WTC11 (cell line): Measurements from ENCODE around the gene APLN. TPM values are rescaled to one million over a fixed set of nuclear protein-coding genes. Genes with fewer than 3 reads are reported as not detected.

ENCODE experiments used
- ATAC-seq: fragments of 200-7000 bp; cut with Tn5 transposase; 2 replicates; pipeline ENCODE4 v1.10.0; 2021; ENCODE audit warnings: mild to moderate bottlenecking, moderate library complexity
- CTCF ChIA-PET: fragments of 300-600 bp; sonication (Branson Sonifier 250); formaldehyde crosslinking; loops from one replicate; lab custom pipeline; 2021; ENCODE audit warnings: antibody characterized with exemption; lab: Charles Lee
- POLR2A ChIA-PET: fragments of 350-600 bp; sonication (Branson Sonifier 250); formaldehyde crosslinking; loops from one replicate; lab custom pipeline; 2021; ENCODE audit warnings: antibody characterized with exemption; lab: Charles Lee
- DNase-seq: peaks from one replicate; pipeline ENCODE4 v3.0.0; 2021; ENCODE audit warnings: low spot score
- H3K27ac Mint-ChIP-seq: 2 replicates; pipeline ENCODE4 v1.8.0; 2021; ENCODE audit warnings: mixed read lengths
- H3K27me3 Mint-ChIP-seq: 2 replicates; pipeline ENCODE4 v1.8.0; 2021; ENCODE audit warnings: low read depth, mild to moderate bottlenecking, moderate library complexity, mixed read lengths
- H3K36me3 Mint-ChIP-seq: 2 replicates; pipeline ENCODE4 v1.8.0; 2021; ENCODE audit warnings: mixed read lengths
- H3K4me1 Mint-ChIP-seq: 2 replicates; pipeline ENCODE4 v1.8.0; 2022; ENCODE audit warnings: mixed read lengths
- H3K4me3 Mint-ChIP-seq: 2 replicates; pipeline ENCODE4 v1.8.0; 2021; ENCODE audit warnings: mild to moderate bottlenecking, moderate library complexity, mixed read lengths
- H3K9me3 Mint-ChIP-seq: 2 replicates; pipeline ENCODE4 v1.8.0; 2021; ENCODE audit warnings: mixed read lengths
- CREM ChIP-seq: sonication (generic); formaldehyde crosslinking; IDR thresholded peaks from 2 replicates; pipeline ENCODE4 v1.8.1; 2022; ENCODE audit warnings: mild to moderate bottlenecking, missing genetic modification reagents, moderate library complexity
- ELF4 ChIP-seq: sonication (generic); formaldehyde crosslinking; IDR thresholded peaks from 2 replicates; pipeline ENCODE4 v1.8.1; 2022; ENCODE audit warnings: low read depth, mild to moderate bottlenecking, moderate library complexity, missing genetic modification reagents
- FOXK1 ChIP-seq: sonication (generic); formaldehyde crosslinking; IDR thresholded peaks from 2 replicates; pipeline ENCODE4 v1.8.0; 2022; ENCODE audit warnings: mild to moderate bottlenecking, moderate library complexity, missing genetic modification reagents
- GRHL2 ChIP-seq: fragments of 250-450 bp; sonication (Bioruptor Pico); IDR thresholded peaks from 2 replicates; pipeline ENCODE4 v1.8.0; 2022; ENCODE audit warnings: mild to moderate bottlenecking, moderate library complexity; ENCODE audit not compliant: insufficient replicate concordance, severe bottlenecking
- JAZF1 ChIP-seq: fragments of 250-450 bp; sonication (Bioruptor Pico); IDR thresholded peaks from 2 replicates; pipeline ENCODE4 v1.9.0; 2021; ENCODE audit warnings: moderate library complexity, mild to moderate bottlenecking, inconsistent platforms
- NFATC4 ChIP-seq: fragments of 250-450 bp; sonication (Bioruptor Pico); IDR thresholded peaks from 2 replicates; pipeline ENCODE4 v1.9.0; 2021; ENCODE audit warnings: mild to moderate bottlenecking
- TEAD1 ChIP-seq: sonication (generic); formaldehyde crosslinking; IDR thresholded peaks from 2 replicates; pipeline ENCODE4 v1.8.0; 2022; ENCODE audit warnings: mild to moderate bottlenecking, missing genetic modification reagents
- ZNF121 ChIP-seq: sonication (generic); formaldehyde crosslinking; IDR thresholded peaks from 2 replicates; pipeline ENCODE4 v1.8.0; 2023; ENCODE audit warnings: missing genetic modification reagents
- ZNF138 ChIP-seq: sonication (generic); formaldehyde crosslinking; conservative IDR thresholded peaks from 2 replicates; pipeline ENCODE4 v1.8.1; 2022; ENCODE audit warnings: mild to moderate bottlenecking, moderate library complexity, missing genetic modification reagents
- ZNF396 ChIP-seq: fragments of 250-450 bp; sonication (Bioruptor Pico); IDR thresholded peaks from 2 replicates; pipeline ENCODE4 v1.8.0; 2021; ENCODE audit warnings: mild to moderate bottlenecking, moderate library complexity, borderline replicate concordance
- ZNF416 ChIP-seq: fragments of 250-450 bp; sonication (Bioruptor Pico); IDR thresholded peaks from 2 replicates; pipeline ENCODE4 v1.9.0; 2021; ENCODE audit warnings: mild to moderate bottlenecking, inconsistent platforms
- total RNA-seq: library from RNA; stranded (reverse); gene quantifications from 3 replicates; pipeline ENCODE4 v1.2.3, GENCODE V29; 2021
- TF ChIP-seq, protein P1 (sequence below): sonication (generic); formaldehyde crosslinking; IDR thresholded peaks from 2 replicates; pipeline ENCODE4 v1.8.1; 2023; ENCODE audit warnings: mild to moderate bottlenecking, moderate library complexity, missing genetic modification reagents
- TF ChIP-seq, protein P2 (sequence below): sonication (generic); formaldehyde crosslinking; IDR thresholded peaks from 2 replicates; pipeline ENCODE4 v1.8.1; 2023; ENCODE audit warnings: mild to moderate bottlenecking, missing genetic modification reagents
- TF ChIP-seq, protein P3 (sequence below): sonication (generic); formaldehyde crosslinking; conservative IDR thresholded peaks from 2 replicates; pipeline ENCODE4 v1.8.1; 2022; ENCODE audit warnings: mild to moderate bottlenecking, missing genetic modification reagents
- TF ChIP-seq, protein P4 (sequence below): sonication (generic); formaldehyde crosslinking; IDR thresholded peaks from 2 replicates; pipeline ENCODE4 v1.8.1; 2022; ENCODE audit warnings: missing genetic modification reagents, borderline replicate concordance
- TF ChIP-seq, protein P5 (sequence below): sonication (generic); formaldehyde crosslinking; IDR thresholded peaks from 2 replicates; pipeline ENCODE4 v1.8.1; 2023; ENCODE audit warnings: mild to moderate bottlenecking, missing genetic modification reagents, moderate library complexity
- TF ChIP-seq, protein P6 (sequence below): fragments of 250-450 bp; sonication (Bioruptor Pico); conservative IDR thresholded peaks from 2 replicates; pipeline ENCODE4 v1.9.0; 2021; ENCODE audit warnings: mild to moderate bottlenecking
- TF ChIP-seq, protein P7 (sequence below): sonication (generic); formaldehyde crosslinking; IDR thresholded peaks from 2 replicates; pipeline ENCODE4 v1.8.1; 2022; ENCODE audit warnings: low read depth, mild to moderate bottlenecking, moderate library complexity, missing genetic modification reagents, borderline replicate concordance
- TF ChIP-seq, protein P8 (sequence below): sonication (generic); formaldehyde crosslinking; IDR thresholded peaks from 2 replicates; pipeline ENCODE4 v1.8.0; 2022; ENCODE audit warnings: mild to moderate bottlenecking, missing genetic modification reagents
- TF ChIP-seq, protein P9 (sequence below): fragments of 250-450 bp; sonication (Bioruptor Pico); IDR thresholded peaks from 2 replicates; pipeline ENCODE4 v1.9.0; 2021; ENCODE audit warnings: mild to moderate bottlenecking, borderline replicate concordance

Gene APLN
- total RNA-seq, 1 experiment from 2014 or later, result 4.2 TPM

DNA sequence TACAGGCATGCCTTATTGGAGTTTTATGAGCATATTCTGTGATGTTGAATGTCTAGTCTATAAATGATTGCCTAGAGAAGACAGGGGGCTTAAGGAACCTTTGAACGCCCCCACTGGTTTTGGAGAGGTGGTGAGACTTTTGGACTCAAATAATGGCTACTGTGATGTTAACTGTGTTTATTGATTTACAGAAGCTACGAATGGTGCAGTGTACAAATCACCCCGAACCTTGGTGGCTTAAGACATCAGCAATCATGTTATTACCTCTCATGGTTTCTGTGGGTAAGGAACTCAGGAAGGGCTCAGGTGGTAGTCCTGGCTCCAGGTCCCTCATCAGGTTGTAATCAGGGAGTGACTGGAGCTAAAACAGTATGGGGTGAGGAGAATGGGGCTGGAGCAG lies 33.3 kb upstream of the APLN start (continued):
- TF ChIP-seq, protein P1, sequence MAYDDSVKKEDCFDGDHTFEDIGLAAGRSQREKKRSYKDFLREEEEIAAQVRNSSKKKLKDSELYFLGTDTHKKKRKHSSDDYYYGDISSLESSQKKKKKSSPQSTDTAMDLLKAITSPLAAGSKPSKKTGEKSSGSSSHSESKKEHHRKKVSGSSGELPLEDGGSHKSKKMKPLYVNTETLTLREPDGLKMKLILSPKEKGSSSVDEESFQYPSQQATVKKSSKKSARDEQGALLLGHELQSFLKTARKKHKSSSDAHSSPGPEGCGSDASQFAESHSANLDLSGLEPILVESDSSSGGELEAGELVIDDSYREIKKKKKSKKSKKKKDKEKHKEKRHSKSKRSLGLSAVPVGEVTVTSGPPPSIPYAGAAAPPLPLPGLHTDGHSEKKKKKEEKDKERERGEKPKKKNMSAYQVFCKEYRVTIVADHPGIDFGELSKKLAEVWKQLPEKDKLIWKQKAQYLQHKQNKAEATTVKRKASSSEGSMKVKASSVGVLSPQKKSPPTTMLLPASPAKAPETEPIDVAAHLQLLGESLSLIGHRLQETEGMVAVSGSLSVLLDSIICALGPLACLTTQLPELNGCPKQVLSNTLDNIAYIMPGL (CRISPR knock-in tag), result no peak
- TF ChIP-seq ELF4 (CRISPR knock-in tag), result no peak

DNA sequence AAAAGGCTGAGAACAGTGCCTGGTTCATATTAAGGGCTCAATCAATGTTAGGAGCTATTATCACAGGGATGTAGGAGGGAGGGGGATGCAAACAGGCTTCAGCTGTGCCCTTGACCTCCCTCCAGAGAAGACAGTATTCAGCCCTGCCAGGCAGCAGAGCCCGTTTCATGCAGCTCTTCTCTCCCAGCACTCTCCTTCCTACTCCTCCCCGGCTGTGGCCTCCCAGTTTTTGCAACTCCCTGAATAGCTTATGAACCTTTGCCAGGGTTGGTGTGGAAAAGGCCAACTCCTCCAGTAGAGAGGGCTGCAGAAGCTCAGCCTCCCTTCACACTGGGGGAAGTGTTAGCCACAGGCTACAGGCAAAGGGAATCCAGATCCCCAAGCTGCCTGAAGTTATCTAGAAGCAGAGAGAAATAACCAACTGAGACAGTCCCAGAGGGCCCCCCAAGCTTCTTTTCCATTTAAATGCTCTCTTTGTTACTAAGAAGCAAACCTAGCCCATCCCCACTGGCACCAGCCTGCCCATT lies 31.7 kb upstream of the APLN start:
- Mint-ChIP-seq H3K27me3 (no peaks in the 10 kb centered on the region; the same call in 1 of the 2 replicates), H3K27ac (peak overlapping the region; percentile 76), H3K4me1 (peaks cover 12% of the 10 kb centered on the region), H3K36me3 (no peaks in the 10 kb centered on the region), H3K4me3 (no peak overlapping the region; the same call in 1 of the 2 replicates), H3K9me3 (peaks cover 4% of the 10 kb centered on the region; the same call in 1 of the 2 replicates)
- peak; percentile 69 for ATAC-seq
- no peak for DNase-seq
- ChIA-PET CTCF (interaction anchor here (0.7 to 1.3 kb wide), 3 partner anchors 10 to 48 kb away, joined by 3 to 4 read pairs (median 4); no protein-coding TSS in a partner anchor), POLR2A (no interaction called here)
- TF ChIP-seq, protein P2, sequence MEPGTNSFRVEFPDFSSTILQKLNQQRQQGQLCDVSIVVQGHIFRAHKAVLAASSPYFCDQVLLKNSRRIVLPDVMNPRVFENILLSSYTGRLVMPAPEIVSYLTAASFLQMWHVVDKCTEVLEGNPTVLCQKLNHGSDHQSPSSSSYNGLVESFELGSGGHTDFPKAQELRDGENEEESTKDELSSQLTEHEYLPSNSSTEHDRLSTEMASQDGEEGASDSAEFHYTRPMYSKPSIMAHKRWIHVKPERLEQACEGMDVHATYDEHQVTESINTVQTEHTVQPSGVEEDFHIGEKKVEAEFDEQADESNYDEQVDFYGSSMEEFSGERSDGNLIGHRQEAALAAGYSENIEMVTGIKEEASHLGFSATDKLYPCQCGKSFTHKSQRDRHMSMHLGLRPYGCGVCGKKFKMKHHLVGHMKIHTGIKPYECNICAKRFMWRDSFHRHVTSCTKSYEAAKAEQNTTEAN (CRISPR knock-in tag), result no peak
- TF ChIP-seq FOXK1 (CRISPR knock-in tag) (no peak), NFATC4 (CRISPR knock-in tag) (no peak), ZNF396 (CRISPR knock-in tag) (no peak), ZNF416 (CRISPR knock-in tag) (no peak), ZNF138 (CRISPR knock-in tag) (no peak), GRHL2 (CRISPR knock-in tag) (no peak), CREM (CRISPR knock-in tag) (no peak), ZNF121 (no peak), JAZF1 (no peak), TEAD1 (no peak)
- TF ChIP-seq, protein P3, sequence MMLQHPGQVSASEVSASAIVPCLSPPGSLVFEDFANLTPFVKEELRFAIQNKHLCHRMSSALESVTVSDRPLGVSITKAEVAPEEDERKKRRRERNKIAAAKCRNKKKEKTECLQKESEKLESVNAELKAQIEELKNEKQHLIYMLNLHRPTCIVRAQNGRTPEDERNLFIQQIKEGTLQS (CRISPR knock-in tag), result no peak
- TF ChIP-seq, protein P4, sequence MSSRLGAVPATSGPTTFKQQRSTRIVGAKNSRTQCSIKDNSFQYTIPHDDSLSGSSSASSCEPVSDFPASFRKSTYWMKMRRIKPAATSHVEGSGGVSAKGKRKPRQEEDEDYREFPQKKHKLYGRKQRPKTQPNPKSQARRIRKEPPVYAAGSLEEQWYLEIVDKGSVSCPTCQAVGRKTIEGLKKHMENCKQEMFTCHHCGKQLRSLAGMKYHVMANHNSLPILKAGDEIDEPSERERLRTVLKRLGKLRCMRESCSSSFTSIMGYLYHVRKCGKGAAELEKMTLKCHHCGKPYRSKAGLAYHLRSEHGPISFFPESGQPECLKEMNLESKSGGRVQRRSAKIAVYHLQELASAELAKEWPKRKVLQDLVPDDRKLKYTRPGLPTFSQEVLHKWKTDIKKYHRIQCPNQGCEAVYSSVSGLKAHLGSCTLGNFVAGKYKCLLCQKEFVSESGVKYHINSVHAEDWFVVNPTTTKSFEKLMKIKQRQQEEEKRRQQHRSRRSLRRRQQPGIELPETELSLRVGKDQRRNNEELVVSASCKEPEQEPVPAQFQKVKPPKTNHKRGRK (CRISPR knock-in tag), result no peak
- TF ChIP-seq, protein P5, sequence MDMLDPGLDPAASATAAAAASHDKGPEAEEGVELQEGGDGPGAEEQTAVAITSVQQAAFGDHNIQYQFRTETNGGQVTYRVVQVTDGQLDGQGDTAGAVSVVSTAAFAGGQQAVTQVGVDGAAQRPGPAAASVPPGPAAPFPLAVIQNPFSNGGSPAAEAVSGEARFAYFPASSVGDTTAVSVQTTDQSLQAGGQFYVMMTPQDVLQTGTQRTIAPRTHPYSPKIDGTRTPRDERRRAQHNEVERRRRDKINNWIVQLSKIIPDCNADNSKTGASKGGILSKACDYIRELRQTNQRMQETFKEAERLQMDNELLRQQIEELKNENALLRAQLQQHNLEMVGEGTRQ, result no peak
- TF ChIP-seq, protein P6, sequence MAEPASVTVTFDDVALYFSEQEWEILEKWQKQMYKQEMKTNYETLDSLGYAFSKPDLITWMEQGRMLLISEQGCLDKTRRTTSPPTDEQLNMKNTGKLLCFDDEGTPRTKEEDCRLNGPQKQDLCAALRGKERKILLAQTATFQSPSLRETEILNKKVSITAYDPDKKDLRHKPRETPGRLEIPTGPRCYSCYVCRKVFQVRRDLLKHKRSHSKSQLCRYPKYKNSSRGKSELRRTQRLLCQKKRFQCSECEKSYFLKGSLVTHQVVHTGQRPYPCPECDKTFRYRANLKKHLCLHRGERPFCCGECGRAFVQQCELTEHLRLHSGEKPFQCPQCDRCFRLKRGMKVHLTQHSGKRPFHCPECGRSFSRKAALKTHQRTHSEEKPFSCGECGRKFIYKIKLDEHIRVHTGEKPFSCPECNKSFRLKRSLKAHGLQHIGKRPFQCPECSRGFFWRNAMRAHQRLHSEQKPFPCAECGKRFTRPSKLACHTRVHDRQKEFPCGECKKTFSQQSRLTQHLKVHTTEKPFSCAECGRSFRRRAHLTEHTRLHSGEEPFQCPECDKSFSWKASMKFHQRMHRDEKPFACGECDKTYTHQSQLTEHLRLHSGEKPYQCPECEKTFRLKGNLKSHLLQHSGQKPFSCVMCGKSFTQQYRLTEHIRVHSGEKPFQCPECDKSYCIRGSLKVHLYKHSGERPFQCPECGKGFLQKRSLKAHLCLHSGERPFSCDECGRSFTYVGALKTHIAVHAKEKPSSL (CRISPR knock-in tag), result no peak
- TF ChIP-seq, protein P7, sequence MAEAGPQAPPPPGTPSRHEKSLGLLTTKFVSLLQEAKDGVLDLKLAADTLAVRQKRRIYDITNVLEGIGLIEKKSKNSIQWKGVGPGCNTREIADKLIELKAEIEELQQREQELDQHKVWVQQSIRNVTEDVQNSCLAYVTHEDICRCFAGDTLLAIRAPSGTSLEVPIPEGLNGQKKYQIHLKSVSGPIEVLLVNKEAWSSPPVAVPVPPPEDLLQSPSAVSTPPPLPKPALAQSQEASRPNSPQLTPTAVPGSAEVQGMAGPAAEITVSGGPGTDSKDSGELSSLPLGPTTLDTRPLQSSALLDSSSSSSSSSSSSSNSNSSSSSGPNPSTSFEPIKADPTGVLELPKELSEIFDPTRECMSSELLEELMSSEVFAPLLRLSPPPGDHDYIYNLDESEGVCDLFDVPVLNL (CRISPR knock-in tag), result no peak
- TF ChIP-seq, protein P8, sequence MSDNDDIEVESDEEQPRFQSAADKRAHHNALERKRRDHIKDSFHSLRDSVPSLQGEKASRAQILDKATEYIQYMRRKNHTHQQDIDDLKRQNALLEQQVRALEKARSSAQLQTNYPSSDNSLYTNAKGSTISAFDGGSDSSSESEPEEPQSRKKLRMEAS, result no peak
- TF ChIP-seq, protein P9, sequence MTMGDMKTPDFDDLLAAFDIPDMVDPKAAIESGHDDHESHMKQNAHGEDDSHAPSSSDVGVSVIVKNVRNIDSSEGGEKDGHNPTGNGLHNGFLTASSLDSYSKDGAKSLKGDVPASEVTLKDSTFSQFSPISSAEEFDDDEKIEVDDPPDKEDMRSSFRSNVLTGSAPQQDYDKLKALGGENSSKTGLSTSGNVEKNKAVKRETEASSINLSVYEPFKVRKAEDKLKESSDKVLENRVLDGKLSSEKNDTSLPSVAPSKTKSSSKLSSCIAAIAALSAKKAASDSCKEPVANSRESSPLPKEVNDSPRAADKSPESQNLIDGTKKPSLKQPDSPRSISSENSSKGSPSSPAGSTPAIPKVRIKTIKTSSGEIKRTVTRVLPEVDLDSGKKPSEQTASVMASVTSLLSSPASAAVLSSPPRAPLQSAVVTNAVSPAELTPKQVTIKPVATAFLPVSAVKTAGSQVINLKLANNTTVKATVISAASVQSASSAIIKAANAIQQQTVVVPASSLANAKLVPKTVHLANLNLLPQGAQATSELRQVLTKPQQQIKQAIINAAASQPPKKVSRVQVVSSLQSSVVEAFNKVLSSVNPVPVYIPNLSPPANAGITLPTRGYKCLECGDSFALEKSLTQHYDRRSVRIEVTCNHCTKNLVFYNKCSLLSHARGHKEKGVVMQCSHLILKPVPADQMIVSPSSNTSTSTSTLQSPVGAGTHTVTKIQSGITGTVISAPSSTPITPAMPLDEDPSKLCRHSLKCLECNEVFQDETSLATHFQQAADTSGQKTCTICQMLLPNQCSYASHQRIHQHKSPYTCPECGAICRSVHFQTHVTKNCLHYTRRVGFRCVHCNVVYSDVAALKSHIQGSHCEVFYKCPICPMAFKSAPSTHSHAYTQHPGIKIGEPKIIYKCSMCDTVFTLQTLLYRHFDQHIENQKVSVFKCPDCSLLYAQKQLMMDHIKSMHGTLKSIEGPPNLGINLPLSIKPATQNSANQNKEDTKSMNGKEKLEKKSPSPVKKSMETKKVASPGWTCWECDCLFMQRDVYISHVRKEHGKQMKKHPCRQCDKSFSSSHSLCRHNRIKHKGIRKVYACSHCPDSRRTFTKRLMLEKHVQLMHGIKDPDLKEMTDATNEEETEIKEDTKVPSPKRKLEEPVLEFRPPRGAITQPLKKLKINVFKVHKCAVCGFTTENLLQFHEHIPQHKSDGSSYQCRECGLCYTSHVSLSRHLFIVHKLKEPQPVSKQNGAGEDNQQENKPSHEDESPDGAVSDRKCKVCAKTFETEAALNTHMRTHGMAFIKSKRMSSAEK (CRISPR knock-in tag), result no peak
